ENCODE results near the gene HIPK4. TPM values are rescaled to one million over a fixed set of nuclear protein-coding genes. Genes with fewer than 3 reads are reported as not detected.

HIPK4 gene
- total and polyA plus RNA-seq, 9 of the 15 experiments (the other 6 are each of a cell fraction or from before 2014, with no cell fraction given) = 0.06 to 0.09 TPM; not detected in 7

- no peak for TF ChIP-seq PATZ1 (CRISPR knock-in tag; IDR thresholded peaks at IDR 0.05; ENCODE audit: borderline replicate concordance)
Measured at GRCh38 chr19:40400559-40400958, 10.6 kb upstream of the HIPK4 start (continued).

- WGBS (ENCODE audit: insufficient coverage, low coverage, missing lambda C conversion rate) = 18% methylated on average over 47 of the region's 49 CpGs
- TF ChIP-seq ZNF224 (CRISPR knock-in tag; IDR thresholded peaks at IDR 0.05) (no peak), TARDBP (IDR thresholded peaks at IDR 0.05) (no peak), SMAD1 (IDR thresholded peaks at IDR 0.05; ENCODE audit: low read depth, low read length, partially characterized antibody) (no peak), HMGN3 (IDR thresholded peaks at IDR 0.05; ENCODE audit: borderline replicate concordance, extremely low read depth, insufficient read length, low read depth, low read length) (no peak), ZBTB7A (IDR thresholded peaks at IDR 0.05; ENCODE audit: borderline replicate concordance, control insufficient read depth, low read depth, low read length) (no peak), MECOM (CRISPR knock-in tag; IDR thresholded peaks at IDR 0.05) (no peak), CXXC5 (CRISPR knock-in tag; IDR thresholded peaks at IDR 0.05) (0 out of 2 replicates have a peak, but pooled peaks have one; percentile 23), TAF15 (IDR thresholded peaks at IDR 0.05; ENCODE audit: low read depth, low read length) (no peak), CBX3 (IDR thresholded peaks at IDR 0.05; ENCODE audit: borderline replicate concordance in 1 of 2, low read length in 2 of 2) (no peak), DPF2 (IDR thresholded peaks at IDR 0.05) (no peak), SNIP1 (IDR thresholded peaks at IDR 0.05; ENCODE audit: low read depth) (no peak), TAF9B (IDR thresholded peaks at IDR 0.05; ENCODE audit: partially characterized antibody) (no peak)
- TF ChIP-seq, protein P1, sequence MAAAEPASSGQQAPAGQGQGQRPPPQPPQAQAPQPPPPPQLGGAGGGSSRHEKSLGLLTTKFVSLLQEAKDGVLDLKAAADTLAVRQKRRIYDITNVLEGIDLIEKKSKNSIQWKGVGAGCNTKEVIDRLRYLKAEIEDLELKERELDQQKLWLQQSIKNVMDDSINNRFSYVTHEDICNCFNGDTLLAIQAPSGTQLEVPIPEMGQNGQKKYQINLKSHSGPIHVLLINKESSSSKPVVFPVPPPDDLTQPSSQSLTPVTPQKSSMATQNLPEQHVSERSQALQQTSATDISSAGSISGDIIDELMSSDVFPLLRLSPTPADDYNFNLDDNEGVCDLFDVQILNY (CRISPR knock-in tag; IDR thresholded peaks at IDR 0.05) = no peak
- TF ChIP-seq, protein P2, sequence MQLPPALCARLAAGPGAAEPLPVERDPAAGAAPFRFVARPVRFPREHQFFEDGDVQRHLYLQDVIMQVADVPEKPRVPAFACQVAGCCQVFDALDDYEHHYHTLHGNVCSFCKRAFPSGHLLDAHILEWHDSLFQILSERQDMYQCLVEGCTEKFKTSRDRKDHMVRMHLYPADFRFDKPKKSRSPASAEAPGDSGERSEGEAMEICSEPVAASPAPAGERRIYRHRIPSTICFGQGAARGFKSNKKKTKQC (CRISPR knock-in tag; IDR thresholded peaks at IDR 0.05) = no peak
Measured at GRCh38 chr19:40398417-40399131, 8.6 kb upstream of the HIPK4 start.

More at GRCh38 chr19:40398417-40399131, 8.6 kb upstream of the HIPK4 start:
- H3K27me3 ChIP-seq (ENCODE audit: control insufficient read depth in 2 of 2, insufficient read depth in 2 of 2, low read length in 2 of 2) = peaks cover 18 to 34% of the 10 kb centered on the region in 2 experiments
- 0 out of 2 replicates have a peak, but pooled peaks cover 5% of the 10 kb centered on the region for H4K20me1 ChIP-seq (replicated peaks; ENCODE audit: control insufficient read depth, insufficient read depth, low read length)
- H3K4me1 ChIP-seq (replicated peaks in 1 of 2; ENCODE audit: control insufficient read depth in 2 of 2, insufficient read depth in 2 of 2, low read length in 2 of 2) = peaks cover 14 to 57% of the 10 kb centered on the region in 2 experiments
- H3K4me3 ChIP-seq = peak overlapping the region; percentile 19; the same call in 1 of the 2 replicates
- FAIRE-seq (peak; percentile 94), ATAC-seq (peak; percentile 93), DNase-seq (ENCODE audit: extremely low read depth in 1 of 4, low spot score in 3 of 4) (peak; percentile 90 to 94 (median 92))
- intact Hi-C loops (cut with micrococcal nuclease) = no loop called here
- H3K27ac ChIP-seq (ENCODE audit: extremely low read depth, low read depth, low read length) = no peak overlapping the region; the same call in 2 of the 3 replicates
- no peaks in the 10 kb centered on the region for H3K9me1 ChIP-seq (ENCODE audit: control insufficient read depth, insufficient read depth, low read length)
- H3K36me3 ChIP-seq (ENCODE audit: control insufficient read depth, insufficient read depth, low read length) = no peaks in the 10 kb centered on the region
- H2AFZ ChIP-seq (ENCODE audit: low read depth, low read length) = peak overlapping the region; percentile 96
- peak overlapping the region in 1 of 2 experiments; percentile 80; a peak in 2 of 4 replicates for H3K9ac ChIP-seq (ENCODE audit: insufficient read depth in 1 of 2, low read depth in 2 of 2, low read length in 2 of 2)
- ChIA-PET CTCF (ENCODE audit: low intra/inter-chr PET ratio) (no interaction called here), POLR2A (no interaction called here)
- no peaks in the 10 kb centered on the region for H3K79me2 ChIP-seq (ENCODE audit: control insufficient read depth, insufficient read depth, low read length)
- in situ Hi-C loops (cut with MboI) = no loop called here
- peak overlapping the region; percentile 86 for H3K4me2 ChIP-seq (ENCODE audit: insufficient read depth, low read length)
- no peaks in the 10 kb centered on the region for H3K9me3 ChIP-seq (replicated peaks; ENCODE audit: control insufficient read depth, insufficient read depth, low read depth, low read length)
- BruUV-seq (replicated peaks) = no TSS peak

Data from K562 (cell line).